GM10847 (cell line): ENCODE data around the gene CHTF18.

Experiments used
- POLR2A ChIP-seq: IDR thresholded peaks from 2 replicates; pipeline ENCODE4 v1.6.1; 2011; ENCODE audit not compliant: insufficient read length; ENCODE audit errors: extremely low read depth

Gene CHTF18

GRCh38 chr16:782766-783403 is 5.5 kb upstream of the CHTF18 start:
- no peak for TF ChIP-seq POLR2A

GRCh38 chr16:783404-784161 is 4.8 kb upstream of the CHTF18 start:
- no peak for TF ChIP-seq POLR2A

GRCh38 chr16:784431-784830 is 4.0 kb upstream of the CHTF18 start:
- TF ChIP-seq POLR2A, result no peak

- TF ChIP-seq POLR2A, result no peak
These were observed 2.6 kb upstream of the CHTF18 start for GRCh38 chr16:785563-786535.

- TF ChIP-seq POLR2A, result no peak
These were observed 976 bp upstream of the CHTF18 start for GRCh38 chr16:787321-787966.

GRCh38 chr16:787978-788398 is 432 bp upstream of the CHTF18 start, which contains the start of gene RPUSD1:
TSS of gene RPUSD1 (minus strand) at chr16:788381. CDS start at chr16:787737, 644 bp downstream.
- TF ChIP-seq POLR2A, result peak; percentile 47

- TF ChIP-seq POLR2A, result no peak
These were observed 901 bp downstream of the CHTF18 start for GRCh38 chr16:789191-789850.

- TF ChIP-seq POLR2A, result no peak
These were observed 1.7 kb downstream of the CHTF18 start for GRCh38 chr16:790086-790485.

GRCh38 chr16:791131-791530 is 2.7 kb downstream of the CHTF18 start:
- TF ChIP-seq POLR2A, result no peak

- no peak for TF ChIP-seq POLR2A
These were observed 4.0 kb downstream of the CHTF18 start for GRCh38 chr16:792221-792995.

- no peak for TF ChIP-seq POLR2A
These were observed 5.0 kb downstream of the CHTF18 start for GRCh38 chr16:793414-793813.

- no peak for TF ChIP-seq POLR2A
These were observed 5.8 kb downstream of the CHTF18 start for GRCh38 chr16:794091-794822.

GRCh38 chr16:794853-795466 is 6.5 kb downstream of the CHTF18 start:
- TF ChIP-seq POLR2A, result no peak
